Measurements from ENCODE around the gene SMAP1.
"Not testable (repeated sequence)": the region's sequence is repeated elsewhere in the genome, so short reads cannot be mapped to it uniquely, and the experiment has no call there.

Gene SMAP1

GRCh38 chr6:70742462-70742861, 74.8 kb downstream of the SMAP1 start:
- not testable (repeated sequence) for DNase-seq

DNA sequence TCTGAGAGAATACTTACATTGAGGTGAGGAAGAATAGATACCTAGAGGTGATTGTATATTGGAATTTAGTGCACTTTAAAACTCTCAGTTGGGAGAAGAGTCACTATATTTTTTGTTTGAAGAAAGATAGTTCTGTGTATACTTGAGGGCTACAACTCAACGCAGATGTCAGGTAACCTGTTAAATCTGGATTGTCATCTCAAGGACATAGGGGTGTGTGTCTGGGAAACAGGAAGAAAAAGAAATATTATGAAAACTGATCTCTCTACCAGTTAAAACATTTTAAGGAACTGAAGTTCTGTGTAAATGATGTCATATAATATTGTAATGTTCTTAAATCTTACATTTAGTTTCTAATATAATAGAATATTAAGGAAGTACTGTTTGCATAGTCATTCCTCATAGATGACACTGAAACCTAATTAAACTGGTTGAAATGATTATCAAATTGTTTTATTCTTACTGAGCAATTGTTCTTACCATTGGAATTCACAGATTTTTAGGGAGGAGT, 86.2 kb downstream of the SMAP1 start:
- DNase-seq, result no peak

- DNase-seq, result no peak
Observed at GRCh38 chr6:70758883-70759282, 91.2 kb downstream of the SMAP1 start.

- no peak for DNase-seq
Observed at GRCh38 chr6:70763754-70764510, 96.2 kb downstream of the SMAP1 start.

DNA sequence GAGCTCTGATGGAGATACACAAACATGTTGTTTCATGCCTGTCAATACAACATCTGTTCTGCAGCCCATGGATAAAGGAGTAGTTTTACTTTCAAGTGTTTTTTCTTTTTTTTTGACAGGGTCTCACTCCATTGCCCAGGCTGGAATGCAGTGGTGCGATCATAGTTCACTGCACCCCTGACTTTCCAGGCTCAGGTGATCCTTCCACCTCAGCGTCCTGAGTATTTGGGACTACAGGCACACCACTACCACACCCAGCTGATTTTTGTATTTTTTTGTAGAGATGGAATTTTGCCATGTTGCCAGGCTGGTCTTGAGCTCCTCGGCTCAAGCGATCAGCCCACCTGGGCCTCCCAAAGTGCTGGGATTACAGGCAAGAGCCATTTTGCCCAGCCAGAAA, 97.0 kb downstream of the SMAP1 start:
- DNase-seq, result no peak

DNA sequence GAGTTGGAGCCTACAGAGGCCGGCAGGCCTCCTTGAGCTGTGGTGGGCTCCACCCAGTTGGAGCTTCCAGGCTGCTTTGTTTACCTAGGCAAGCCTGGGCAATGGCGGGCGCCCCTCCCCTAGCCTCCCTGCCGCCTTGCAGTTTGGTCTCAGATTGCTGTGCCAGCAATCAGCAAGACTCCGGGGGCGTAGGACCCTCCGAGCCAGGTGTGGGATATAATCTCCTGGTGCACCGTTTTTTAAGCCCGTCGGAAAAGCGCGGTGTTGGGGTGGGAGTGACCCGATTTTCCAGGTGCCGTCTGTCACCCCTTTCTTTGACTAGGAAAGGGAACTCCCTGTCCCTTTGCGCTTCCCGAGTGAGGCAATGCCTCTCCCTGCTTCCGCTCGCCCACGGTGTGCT, 103.7 kb downstream of the SMAP1 start:
- not testable (repeated sequence) for DNase-seq

DNA sequence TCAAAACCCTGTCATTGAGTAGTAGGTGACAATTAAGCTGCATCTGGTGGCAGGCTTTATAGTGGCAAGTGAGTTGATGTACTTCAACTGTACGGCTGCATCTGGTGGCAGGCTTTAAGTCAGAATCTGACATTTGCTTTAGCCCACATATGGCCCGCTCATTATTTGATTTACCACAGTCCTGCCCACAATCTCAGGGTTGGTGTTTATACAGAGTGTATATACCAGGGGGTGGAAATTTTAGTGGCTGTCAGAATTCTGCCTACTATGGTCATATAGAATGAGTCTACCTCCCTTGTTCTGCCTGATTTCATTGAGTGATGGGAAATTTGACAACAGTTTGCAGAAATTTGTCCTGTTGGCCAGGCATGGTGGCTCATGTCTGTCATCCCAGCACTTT, 112.3 kb downstream of the SMAP1 start:
- DNase-seq, result no peak

DNA sequence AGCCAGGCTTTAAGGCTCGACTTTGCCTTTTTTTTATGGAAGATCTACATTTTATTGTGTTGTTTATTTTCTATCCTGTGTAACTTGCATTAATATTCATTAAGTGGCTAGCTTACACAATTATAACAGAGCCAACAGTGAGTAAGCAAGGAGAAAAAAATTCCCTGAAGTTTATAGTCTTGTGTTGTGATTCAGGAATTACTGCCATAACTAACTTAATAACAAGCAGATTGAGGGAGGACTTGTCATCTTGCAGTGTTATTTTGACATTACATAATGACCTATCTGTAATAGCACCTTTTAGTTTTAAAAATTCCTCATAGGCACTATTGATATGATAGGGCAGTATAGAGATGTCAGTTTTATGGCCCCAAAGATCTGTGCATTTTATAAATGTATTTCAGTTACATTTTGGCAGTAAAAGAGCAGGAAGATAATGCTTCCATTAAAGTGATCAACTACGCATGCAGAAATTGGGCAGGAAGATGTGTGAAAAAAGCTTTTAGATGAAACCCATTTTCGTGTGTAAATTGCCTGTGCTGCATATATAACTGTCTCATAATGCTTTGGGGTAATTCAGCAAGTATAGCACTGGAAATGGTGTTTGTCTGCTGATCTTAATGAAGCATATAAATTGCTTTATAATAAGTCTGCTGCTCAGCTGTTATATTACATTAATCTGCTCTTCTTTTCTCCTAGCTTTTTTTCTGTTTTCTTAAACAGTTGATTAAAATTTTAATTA, 123.0 kb downstream of the SMAP1 start:
- no peak for DNase-seq

- no peak for DNase-seq
Observed at GRCh38 chr6:70797625-70798024, 129.9 kb downstream of the SMAP1 start.

DNA sequence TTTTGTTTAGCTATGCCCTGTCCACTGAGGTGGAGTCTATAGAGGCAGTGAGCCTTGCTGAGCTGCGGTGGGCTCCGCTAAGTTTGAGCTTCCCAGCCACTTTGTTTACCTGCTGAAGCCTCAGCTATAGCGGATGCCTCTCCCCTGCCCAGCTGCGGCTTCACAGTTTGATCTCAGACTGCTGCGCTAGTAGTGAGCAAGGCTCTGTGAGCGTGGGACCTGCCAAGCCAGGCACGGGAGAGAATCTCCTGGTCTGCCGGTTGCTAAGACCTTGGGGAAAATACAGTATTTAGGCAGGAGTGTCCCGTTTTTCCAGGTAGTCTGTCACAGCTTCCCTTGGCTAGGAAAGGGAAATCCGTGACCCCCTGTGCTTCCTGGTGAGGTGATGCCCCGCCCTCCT, 138.4 kb downstream of the SMAP1 start:
- no peak for DNase-seq

DNA sequence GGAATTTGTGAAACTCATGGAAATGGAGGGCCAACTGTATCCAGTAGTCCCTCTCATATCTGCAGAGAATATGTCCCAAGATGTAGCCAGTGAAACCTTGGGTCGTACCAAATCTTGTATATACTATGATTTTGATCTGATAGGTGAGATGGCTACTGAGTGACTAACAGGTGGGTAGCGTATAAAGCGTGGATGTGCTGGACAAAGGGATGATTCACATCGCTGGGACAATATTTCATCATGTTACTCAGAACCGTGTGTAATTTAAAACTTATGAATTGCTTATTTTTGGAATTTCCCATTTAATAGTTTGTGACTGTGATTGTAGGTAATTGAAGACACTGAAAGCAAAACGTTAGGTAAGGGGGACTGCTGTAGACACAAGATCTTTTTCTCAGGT, 144.1 kb downstream of the SMAP1 start:
- DNase-seq, result no peak

GRCh38 chr6:70813885-70814284, 146.2 kb downstream of the SMAP1 start:
- DNase-seq, result no peak

DNA sequence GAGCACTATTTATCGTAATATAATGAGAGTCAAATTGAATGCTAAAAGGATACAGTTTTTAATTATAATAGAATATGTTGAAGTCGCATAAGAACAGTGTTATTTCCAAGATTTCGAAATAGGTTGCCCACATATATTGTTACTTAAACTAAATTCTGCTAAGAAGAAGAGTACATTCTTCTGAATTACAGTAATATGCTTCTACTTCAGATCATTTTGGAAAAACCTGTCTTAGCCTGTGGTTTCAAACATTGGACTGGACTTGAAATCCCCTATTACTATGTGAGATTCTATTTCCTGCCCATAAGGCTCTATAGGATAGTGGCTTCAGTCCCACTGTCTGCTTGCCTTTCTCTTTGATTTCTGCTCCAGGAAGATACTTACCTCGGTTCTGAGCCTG, 152.0 kb downstream of the SMAP1 start:
- DNase-seq, result no peak

DNA sequence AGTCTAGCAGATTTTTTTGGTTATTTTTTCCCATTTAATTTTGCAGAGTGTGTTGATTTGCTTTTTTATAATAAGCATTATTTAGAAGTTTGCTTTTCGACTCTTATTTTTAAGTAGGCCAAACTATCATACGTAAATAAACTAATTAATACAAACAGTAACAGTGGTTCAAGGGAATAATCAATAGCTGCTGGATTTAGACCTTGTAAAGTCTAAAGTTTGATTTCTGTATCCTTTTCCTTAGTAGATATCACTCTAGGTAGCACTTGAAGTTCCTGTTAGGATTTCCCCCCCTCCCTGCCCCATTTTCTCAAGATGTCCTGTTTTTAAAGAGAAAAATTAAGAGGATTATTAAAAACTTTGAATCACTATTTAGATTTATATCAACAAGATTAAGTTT, 153.1 kb downstream of the SMAP1 start:
- DNase-seq, result no peak

DNA sequence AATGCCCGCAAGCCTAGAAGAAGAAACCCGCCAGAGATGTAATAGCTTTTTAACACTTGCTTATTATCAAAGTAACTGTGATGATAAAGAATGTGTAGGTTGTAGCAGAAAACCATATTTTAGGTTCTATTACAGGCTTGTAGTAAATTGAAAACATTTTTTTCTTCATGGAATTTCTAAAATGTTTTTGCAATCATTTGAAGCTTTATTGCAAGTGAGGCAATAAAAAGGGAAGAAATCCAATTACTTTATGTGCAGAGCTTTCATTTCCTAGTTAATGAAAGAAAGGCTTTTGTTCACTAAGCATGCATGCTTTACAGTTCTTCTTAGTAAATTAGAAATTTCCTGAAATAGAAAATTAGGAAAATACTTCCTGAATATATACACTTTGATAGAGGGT, 154.1 kb downstream of the SMAP1 start:
- no peak for DNase-seq

DNA sequence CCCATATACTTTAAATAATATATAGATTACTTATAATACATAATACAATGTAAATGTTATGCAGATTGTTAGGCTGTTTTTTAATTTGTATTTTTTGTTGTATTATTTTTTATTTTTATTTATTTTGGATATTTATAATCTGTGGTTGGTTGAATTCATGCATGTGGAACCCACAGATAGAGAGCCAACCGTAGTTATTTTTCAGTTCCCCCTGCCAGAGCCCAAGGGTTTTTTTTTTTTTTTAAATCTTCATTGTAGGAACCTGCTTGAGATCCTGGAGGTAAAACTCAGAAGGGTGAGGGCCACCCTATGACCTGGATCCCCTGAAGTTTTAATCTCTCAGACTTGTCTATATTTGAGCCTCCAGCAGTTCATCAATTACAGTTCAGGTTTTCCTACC, 156.0 kb downstream of the SMAP1 start:
- no peak for DNase-seq

- DNase-seq, result no peak
Observed at GRCh38 chr6:70831427-70831826, 163.7 kb downstream of the SMAP1 start.

DNA sequence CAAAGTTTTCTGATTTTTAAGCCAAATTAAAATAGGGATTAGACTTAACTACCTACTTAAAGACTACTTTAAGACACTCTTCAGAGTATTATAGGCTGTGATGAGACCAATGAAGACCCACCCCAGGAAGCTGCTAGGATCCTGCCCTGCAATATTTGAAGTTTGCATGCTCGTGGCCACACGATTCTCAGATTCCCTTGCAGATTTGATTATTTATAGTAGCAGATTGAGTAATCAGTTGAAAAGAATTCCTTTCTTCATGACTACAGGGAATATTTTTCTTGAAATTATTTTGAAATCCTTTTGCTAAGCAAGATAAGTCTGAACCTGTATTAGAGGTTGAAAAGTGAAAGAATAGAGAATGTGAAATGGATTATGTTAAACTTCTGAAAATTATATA, 166.8 kb downstream of the SMAP1 start:
- no peak for DNase-seq

DNA sequence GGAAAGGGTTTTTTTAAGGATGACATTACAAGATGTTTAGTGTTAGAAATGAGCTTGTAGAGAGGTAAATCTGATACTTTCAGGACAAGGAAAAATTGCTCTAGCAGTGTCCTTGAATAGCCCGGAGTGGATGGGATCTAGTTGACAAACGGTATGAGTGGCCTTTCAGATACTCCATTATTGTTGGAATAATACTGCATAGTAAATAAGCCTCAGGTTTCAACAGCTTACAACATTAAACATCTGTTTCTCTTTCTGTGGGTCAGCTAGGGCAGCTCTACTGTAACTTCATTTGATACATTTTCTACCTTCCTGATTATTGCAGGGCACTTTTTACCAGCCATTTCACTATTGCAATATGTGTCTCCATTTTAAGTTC, 171.2 kb downstream of the SMAP1 start:
- no peak for DNase-seq

DNA sequence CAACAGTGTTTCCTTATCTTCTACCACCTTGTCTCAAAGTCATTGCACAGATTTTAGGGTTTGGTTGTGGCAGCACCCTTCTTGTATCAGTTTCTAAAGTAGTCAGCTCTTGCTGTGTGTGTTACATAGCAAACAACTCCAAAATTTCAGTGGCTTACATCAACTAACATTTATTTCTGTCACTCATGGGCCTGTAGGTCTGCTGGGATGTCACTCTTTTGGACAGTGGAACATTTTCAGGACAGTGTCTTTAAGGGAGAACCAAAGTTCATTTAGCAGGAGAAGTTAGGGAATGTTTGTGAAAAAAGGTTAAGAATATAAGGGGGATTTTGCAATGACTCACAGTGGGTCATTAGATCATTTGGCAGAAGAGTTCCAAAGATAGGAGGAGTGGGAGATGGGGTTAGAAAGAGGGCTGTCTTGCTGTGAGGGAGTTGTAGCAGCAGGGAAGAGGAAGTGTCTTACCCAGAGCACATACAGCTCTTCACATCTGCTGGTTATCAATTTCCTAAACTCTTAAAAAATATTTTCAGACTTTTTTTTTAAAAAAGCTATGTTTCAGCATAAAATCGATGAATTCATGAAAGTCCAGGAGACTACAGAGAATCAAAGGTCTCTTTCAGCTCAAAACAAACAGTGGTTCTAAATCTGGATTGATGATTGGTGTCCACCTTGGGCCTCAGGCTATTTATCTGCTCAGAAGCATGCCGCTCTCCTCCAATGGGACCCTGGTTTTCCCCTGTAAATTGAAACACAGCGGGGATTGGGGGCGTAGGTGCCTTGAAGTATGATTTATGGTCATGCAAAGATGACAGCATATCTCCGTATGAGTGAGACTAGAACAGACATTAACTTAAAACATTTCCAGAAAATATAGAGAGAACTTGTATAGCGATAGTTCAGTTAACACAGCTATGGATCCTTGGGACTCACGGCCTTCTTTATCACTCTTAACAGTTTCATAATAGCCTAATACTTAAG, 171.9 kb downstream of the SMAP1 start:
- no peak for DNase-seq

GRCh38 chr6:70841112-70841511, 173.4 kb downstream of the SMAP1 start:
- DNase-seq, result no peak

DNA sequence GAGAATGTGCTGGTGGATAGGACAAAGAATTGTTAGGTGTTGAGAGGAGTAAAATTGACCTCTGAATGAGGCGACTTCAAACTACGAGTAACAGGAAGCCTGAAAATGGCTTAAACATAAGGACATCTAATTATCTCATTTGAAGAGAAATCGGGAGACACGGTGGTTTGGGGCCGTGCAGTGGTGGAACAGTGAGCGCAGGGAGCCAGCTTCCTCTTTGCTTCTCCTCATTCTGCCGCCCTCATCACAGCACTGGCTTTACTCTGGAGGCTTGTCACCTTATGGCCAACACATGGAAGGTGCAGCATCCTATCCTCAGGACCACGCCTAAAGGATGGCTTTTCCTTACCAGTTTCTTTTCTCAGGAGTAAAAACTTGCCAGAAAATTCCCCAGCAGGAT, 174.9 kb downstream of the SMAP1 start:
- no peak for DNase-seq

DNA sequence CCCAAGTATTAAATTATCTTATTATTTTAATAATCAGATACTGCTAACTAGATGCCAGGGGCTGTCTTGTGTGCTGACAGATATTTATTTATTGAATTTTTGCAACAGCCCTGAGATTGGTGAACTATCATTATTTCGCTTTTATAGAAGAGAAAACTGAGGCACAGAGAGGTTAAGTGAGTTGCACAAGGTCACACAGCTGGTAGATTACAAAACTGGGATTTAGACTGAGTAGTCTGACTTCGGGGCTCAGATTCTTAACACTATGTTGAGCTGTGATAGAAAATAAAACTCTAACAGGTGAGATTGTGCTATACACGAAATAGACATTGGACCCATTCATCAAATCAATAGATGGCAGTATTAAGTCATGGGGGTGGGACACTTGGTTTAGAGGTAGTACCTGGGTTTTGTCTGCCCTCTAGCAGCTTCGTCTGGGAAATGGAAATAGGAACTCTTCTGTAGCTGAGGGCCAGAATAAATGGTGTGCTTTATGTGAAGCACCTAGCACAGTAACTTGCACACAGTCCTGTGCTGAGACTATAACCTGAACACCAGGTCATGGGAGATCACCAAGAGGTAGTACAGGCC, 175.7 kb downstream of the SMAP1 start:
- DNase-seq, result no peak
